Osteocyte (in vitro differentiated cells): ENCODE measurements around the gene PGAM2. TPM values are rescaled to one million over a fixed set of nuclear protein-coding genes. Genes with fewer than 3 reads are reported as not detected.

Experiments
- DNase-seq: peaks from one replicate; pipeline ENCODE4 v3.0.0; 2021; ENCODE audit warnings: mixed read lengths; ENCODE audit not compliant: unreplicated experiment; ENCODE audit errors: extremely low spot score
- H3K27ac Mint-ChIP-seq: one replicate; pipeline ENCODE4 v1.8.0; 2021; ENCODE audit warnings: mild to moderate bottlenecking, mixed read lengths; ENCODE audit not compliant: unreplicated experiment
- H3K27me3 Mint-ChIP-seq: one replicate; pipeline ENCODE4 v1.8.0; 2021; ENCODE audit warnings: mixed read lengths; ENCODE audit not compliant: unreplicated experiment
- H3K36me3 Mint-ChIP-seq: one replicate; pipeline ENCODE4 v1.8.0; 2021; ENCODE audit warnings: mixed read lengths; ENCODE audit not compliant: unreplicated experiment
- H3K4me1 Mint-ChIP-seq: one replicate; pipeline ENCODE4 v1.8.0; 2021; ENCODE audit warnings: mixed read lengths; ENCODE audit not compliant: unreplicated experiment
- H3K4me3 Mint-ChIP-seq: one replicate; pipeline ENCODE4 v1.8.0; 2021; ENCODE audit warnings: mild to moderate bottlenecking, moderate library complexity, mixed read lengths; ENCODE audit not compliant: unreplicated experiment
- H3K9me3 Mint-ChIP-seq: one replicate; pipeline ENCODE4 v1.8.0; 2021; ENCODE audit warnings: mixed read lengths; ENCODE audit not compliant: unreplicated experiment
- total RNA-seq: library from RNA; stranded (reverse); gene quantifications from 2 replicates; pipeline ENCODE4 v1.2.1, GENCODE V29; 2021
- TF ChIP-seq, protein P1 (sequence below): fragments of 200-600 bp; sonication (generic); IDR thresholded peaks from 2 replicates; pipeline ENCODE4 v1.5.0; 2021; ENCODE audit warnings: antibody characterized with exemption, mild to moderate bottlenecking, moderate library complexity

PGAM2 gene
- total RNA-seq, 1 donor from 2014 or later, result 0.97 TPM

DNA sequence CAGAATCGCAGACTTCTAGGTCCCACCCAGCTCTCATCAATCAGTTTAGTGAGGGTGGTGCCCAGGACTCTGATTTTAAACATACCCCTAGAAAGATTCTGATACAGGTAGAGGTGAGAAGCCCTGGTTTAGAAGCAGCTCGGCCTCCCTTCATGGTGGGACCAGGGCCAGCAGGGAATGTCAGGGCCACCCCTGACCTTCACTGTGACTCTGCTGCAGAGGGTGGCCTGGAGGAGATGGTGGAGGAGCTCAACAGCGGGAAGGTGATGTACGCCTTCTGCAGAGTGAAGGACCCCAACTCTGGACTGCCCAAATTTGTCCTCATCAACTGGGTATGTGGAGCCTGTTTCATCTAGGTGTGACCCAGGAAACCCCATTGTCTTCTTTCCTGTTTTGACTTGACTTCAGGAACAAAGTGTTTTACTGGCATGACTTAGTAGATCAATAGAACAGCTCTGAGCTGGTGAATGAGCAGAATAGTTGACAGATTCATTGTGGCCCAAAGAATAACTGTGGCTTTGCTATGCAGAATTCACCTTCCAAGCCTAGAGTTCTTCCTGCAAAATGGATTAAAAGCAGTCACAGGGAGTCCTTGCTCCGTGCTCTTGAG is 13.7 kb downstream of the PGAM2 start:
- no peak for DNase-seq
- Mint-ChIP-seq H3K4me3 (no peak overlapping the region), H3K9me3 (no peaks in the 10 kb centered on the region), H3K36me3 (peaks cover 31% of the 10 kb centered on the region), H3K27me3 (no peaks in the 10 kb centered on the region), H3K4me1 (peaks cover 4% of the 10 kb centered on the region), H3K27ac (no peak overlapping the region)
- TF ChIP-seq, protein P1, sequence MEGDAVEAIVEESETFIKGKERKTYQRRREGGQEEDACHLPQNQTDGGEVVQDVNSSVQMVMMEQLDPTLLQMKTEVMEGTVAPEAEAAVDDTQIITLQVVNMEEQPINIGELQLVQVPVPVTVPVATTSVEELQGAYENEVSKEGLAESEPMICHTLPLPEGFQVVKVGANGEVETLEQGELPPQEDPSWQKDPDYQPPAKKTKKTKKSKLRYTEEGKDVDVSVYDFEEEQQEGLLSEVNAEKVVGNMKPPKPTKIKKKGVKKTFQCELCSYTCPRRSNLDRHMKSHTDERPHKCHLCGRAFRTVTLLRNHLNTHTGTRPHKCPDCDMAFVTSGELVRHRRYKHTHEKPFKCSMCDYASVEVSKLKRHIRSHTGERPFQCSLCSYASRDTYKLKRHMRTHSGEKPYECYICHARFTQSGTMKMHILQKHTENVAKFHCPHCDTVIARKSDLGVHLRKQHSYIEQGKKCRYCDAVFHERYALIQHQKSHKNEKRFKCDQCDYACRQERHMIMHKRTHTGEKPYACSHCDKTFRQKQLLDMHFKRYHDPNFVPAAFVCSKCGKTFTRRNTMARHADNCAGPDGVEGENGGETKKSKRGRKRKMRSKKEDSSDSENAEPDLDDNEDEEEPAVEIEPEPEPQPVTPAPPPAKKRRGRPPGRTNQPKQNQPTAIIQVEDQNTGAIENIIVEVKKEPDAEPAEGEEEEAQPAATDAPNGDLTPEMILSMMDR, result no peak

DNA sequence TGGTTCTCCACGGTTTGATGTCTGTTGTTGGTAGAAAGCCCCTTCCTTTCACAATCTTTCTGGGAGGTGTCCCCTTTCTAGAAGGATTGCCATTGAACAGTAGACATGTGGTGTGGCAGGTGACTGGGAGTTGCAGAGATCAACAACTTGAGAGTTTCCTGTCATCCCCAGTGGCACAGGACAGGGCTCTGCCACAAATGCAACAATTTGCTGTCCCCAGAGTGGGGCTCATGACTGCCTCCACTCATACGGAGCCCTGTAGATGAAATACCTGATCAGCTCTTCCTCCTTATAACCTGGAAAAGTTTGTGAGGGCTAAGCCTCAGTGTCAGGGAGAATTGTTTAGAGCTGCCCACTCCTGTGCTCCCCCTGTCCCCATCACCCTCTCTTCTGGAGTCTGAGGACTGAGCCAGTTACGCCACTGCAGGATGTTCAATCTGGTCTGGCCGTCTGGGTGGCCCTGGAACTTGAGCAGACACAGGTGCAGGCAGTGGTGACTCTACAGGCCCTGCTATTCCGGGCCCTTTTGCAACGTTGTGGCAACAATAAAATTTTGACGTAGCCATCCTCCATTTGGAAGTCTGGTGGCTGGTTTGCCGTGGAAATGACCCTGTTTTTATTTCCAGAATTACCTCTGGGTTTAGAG is 14.3 kb downstream of the PGAM2 start:
- no peak overlapping the region for H3K27ac Mint-ChIP-seq
- peaks cover 28% of the 10 kb centered on the region for H3K36me3 Mint-ChIP-seq
- TF ChIP-seq, protein P1, result no peak
- H3K4me1 Mint-ChIP-seq, result peaks cover 11% of the 10 kb centered on the region
- DNase-seq, result no peak
- no peaks in the 10 kb centered on the region for H3K9me3 Mint-ChIP-seq
- H3K27me3 Mint-ChIP-seq, result no peaks in the 10 kb centered on the region
- H3K4me3 Mint-ChIP-seq, result no peak overlapping the region

DNA sequence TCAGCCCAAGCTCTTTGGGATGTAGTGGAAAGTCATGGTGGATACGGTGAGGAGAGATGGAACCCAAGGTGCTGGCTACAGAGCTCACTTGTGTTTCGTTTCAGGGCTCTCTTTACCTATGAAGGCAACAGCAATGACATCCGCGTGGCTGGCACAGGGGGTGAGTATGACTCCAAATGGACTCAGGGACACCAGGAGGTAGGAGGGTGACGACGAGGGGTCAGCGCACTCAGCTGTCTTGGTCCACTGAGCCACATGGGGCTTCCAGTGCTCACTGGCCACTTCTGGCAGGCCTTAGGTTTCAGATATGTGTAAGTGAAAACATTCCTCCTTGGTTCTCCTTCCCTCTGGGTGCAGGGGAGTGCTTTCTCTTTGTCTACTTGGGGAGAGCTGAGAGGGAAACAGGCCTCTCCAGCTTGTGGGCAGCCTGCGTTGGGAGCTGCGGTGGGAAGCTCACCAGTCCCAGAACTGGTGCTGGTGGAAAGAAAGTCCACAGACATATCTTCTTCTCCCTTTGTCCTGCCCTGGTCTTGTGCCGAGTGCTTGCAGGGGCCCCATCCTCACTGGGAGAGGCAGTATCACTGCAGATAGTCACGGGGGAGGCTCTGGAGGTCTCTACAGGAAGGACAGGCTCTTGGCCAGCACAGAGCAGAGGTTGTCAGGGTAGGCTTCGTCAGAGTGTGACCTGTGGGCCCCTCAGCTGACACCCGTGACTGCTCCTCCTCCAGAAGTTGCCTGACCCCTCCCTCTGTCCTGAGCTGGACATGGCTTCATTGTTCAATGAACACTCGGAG is 15.0 kb downstream of the PGAM2 start:
- no peak overlapping the region for H3K27ac Mint-ChIP-seq
- H3K4me1 Mint-ChIP-seq, result peaks cover 18% of the 10 kb centered on the region
- no peak for DNase-seq

DNA sequence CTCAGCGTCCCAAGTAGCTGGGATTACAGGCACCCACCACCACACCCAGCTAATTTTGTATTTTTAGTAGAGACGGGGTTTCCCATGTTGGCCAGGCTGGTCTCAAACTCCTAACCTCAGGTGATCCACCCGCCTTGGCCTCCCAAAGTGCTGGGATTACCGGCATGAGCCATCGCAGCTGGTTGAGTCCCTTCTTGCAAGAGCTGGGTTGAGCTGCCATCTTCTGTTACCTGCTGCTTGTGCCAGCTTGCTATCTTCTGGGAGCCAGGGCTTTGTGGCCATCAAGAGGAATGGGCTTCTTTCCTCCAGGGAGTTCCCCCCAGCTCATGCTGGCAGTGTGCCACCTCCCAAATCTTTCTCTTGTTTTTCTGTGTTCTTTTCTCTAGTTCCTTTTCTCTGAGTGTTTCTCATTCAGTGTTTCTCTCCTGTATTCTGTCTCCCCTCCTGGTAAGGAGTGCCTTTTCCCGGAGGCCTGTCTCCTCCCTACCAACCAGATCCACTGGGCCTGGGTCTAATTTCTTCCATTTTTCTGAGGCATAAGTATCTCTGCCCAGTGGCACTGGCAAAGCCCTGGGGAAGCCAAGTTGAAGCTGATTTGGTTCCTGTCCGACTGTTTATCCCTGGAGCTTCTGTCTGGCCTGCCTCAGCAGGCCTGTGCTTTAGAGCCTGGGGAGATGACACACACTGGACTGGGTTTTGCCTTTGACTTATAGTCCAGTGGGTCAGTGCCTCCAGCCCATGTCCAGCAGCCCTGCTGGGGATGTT is 17.2 kb downstream of the PGAM2 start:
- TF ChIP-seq, protein P1, result no peak
- no peaks in the 10 kb centered on the region for H3K9me3 Mint-ChIP-seq
- H3K27me3 Mint-ChIP-seq, result no peaks in the 10 kb centered on the region
- peaks cover 16% of the 10 kb centered on the region for H3K36me3 Mint-ChIP-seq
- H3K4me3 Mint-ChIP-seq, result no peak overlapping the region
- H3K27ac Mint-ChIP-seq, result no peak overlapping the region
- no peak for DNase-seq
- peaks cover 26% of the 10 kb centered on the region for H3K4me1 Mint-ChIP-seq

More for the DNA sequence above, 15.0 kb downstream of the PGAM2 start:
- TF ChIP-seq, protein P1, result no peak
- no peaks in the 10 kb centered on the region for H3K9me3 Mint-ChIP-seq
- peaks cover 21% of the 10 kb centered on the region for H3K36me3 Mint-ChIP-seq
- no peaks in the 10 kb centered on the region for H3K27me3 Mint-ChIP-seq
- no peak overlapping the region for H3K4me3 Mint-ChIP-seq
